Femur (tissue), 1 donor: ENCODE measurements around the gene ASB3.
"Not testable (repeated sequence)": the region's sequence is repeated elsewhere in the genome, so short reads cannot be mapped to it uniquely, and the experiment has no call there.

ENCODE experiments used
- DNase-seq: peaks from one replicate; pipeline ENCODE4 v3.0.0-alpha.2; 2017

Gene ASB3

GRCh38 chr2:53786705-53787613 is at the start of gene ASB3, which contains the start of gene ERLEC1:
ASB3 (minus strand) TSS chr2:53786953; CDS start chr2:53765572, 21,381 bp downstream.
ERLEC1 (plus strand) TSS chr2:53787044; CDS start chr2:53787211, 167 bp downstream.
- DNase-seq: peak; percentile 96

- DNase-seq: not testable (repeated sequence)
Measured at GRCh38 chr2:53829980-53830290, 43.2 kb upstream of the ASB3 start.

GRCh38 chr2:53829273-53829979 is 42.7 kb upstream of the ASB3 start:
- DNase-seq: no peak

GRCh38 chr2:53828331-53828730 is 41.6 kb upstream of the ASB3 start:
- DNase-seq: no peak

- no peak for DNase-seq
Measured at GRCh38 chr2:53827398-53828175, 40.8 kb upstream of the ASB3 start.

- DNase-seq: no peak
Measured at GRCh38 chr2:53826587-53827397, 40.0 kb upstream of the ASB3 start.

- DNase-seq: no peak
Measured at GRCh38 chr2:53826030-53826410, 39.3 kb upstream of the ASB3 start.

- not testable (repeated sequence) for DNase-seq
Measured at GRCh38 chr2:53823639-53824038, 36.9 kb upstream of the ASB3 start.

- no peak for DNase-seq
Measured at GRCh38 chr2:53821810-53822209, 35.1 kb upstream of the ASB3 start.

GRCh38 chr2:53820711-53821110 is 34.0 kb upstream of the ASB3 start:
- DNase-seq: no peak

GRCh38 chr2:53820048-53820447 is 33.3 kb upstream of the ASB3 start:
- DNase-seq: no peak

GRCh38 chr2:53819634-53820033 is 32.9 kb upstream of the ASB3 start:
- DNase-seq: no peak

GRCh38 chr2:53818854-53819435 is 32.2 kb upstream of the ASB3 start:
- no peak for DNase-seq

GRCh38 chr2:53813151-53813550 is 26.4 kb upstream of the ASB3 start:
- DNase-seq: no peak

GRCh38 chr2:53811601-53812000 is 24.8 kb upstream of the ASB3 start:
- DNase-seq: no peak

GRCh38 chr2:53802617-53803151 is 15.9 kb upstream of the ASB3 start:
- no peak for DNase-seq

GRCh38 chr2:53801547-53801946 is 14.8 kb upstream of the ASB3 start:
- no peak for DNase-seq

- DNase-seq: no peak
Measured at GRCh38 chr2:53793821-53794220, 7.1 kb upstream of the ASB3 start.

GRCh38 chr2:53793261-53793660 is 6.5 kb upstream of the ASB3 start:
- no peak for DNase-seq

GRCh38 chr2:53787614-53788289 is 999 bp upstream of the ASB3 start:
- DNase-seq: no peak

GRCh38 chr2:53786352-53786704 is 425 bp downstream of the ASB3 start:
- DNase-seq: peak; percentile 48
